ENCODE measurements around the gene TSPYL4.

The TSPYL4 gene

GRCh38 chr6:116268589-116269293 is 14.9 kb upstream of the TSPYL4 start:
- DNase-seq, result no peak

GRCh38 chr6:116267836-116268588 is 14.1 kb upstream of the TSPYL4 start:
- no peak for DNase-seq

GRCh38 chr6:116266803-116267202 is 12.9 kb upstream of the TSPYL4 start:
- no peak for DNase-seq

- no peak for DNase-seq
These were observed 11.4 kb upstream of the TSPYL4 start for GRCh38 chr6:116265041-116265829.

GRCh38 chr6:116263353-116263752 is 9.5 kb upstream of the TSPYL4 start:
- DNase-seq, result no peak

GRCh38 chr6:116258520-116258919 is 4.6 kb upstream of the TSPYL4 start:
- no peak for DNase-seq

- no peak for DNase-seq
These were observed 2.8 kb upstream of the TSPYL4 start for GRCh38 chr6:116256694-116257093.

GRCh38 chr6:116255246-116255800 is 1.4 kb upstream of the TSPYL4 start:
- no peak for DNase-seq

- no peak for DNase-seq
These were observed 602 bp upstream of the TSPYL4 start for GRCh38 chr6:116254297-116255056.

GRCh38 chr6:116253188-116253504 is 729 bp downstream of the TSPYL4 start:
- no peak for DNase-seq

- DNase-seq, result no peak
These were observed 2.1 kb downstream of the TSPYL4 start for GRCh38 chr6:116251568-116252384.

GRCh38 chr6:116248577-116248976 is 5.3 kb downstream of the TSPYL4 start:
- no peak for DNase-seq

- DNase-seq, result no peak
These were observed 6.6 kb downstream of the TSPYL4 start for GRCh38 chr6:116247285-116247684.

GRCh38 chr6:116246089-116246488 is 7.8 kb downstream of the TSPYL4 start:
- DNase-seq, result no peak

- no peak for DNase-seq
These were observed 9.6 kb downstream of the TSPYL4 start for GRCh38 chr6:116244284-116244683.

- no peak for DNase-seq
These were observed 14.0 kb downstream of the TSPYL4 start for GRCh38 chr6:116239856-116240255.

GRCh38 chr6:116239256-116239655 is 14.6 kb downstream of the TSPYL4 start:
- DNase-seq, result no peak

- DNase-seq, result no peak
These were observed 15.8 kb downstream of the TSPYL4 start for GRCh38 chr6:116238083-116238482.

GRCh38 chr6:116234689-116235088 is 19.2 kb downstream of the TSPYL4 start:
- no peak for DNase-seq

GRCh38 chr6:116229287-116229913 is 24.5 kb downstream of the TSPYL4 start:
- DNase-seq, result no peak

- DNase-seq, result no peak
These were observed 30.5 kb downstream of the TSPYL4 start for GRCh38 chr6:116223355-116223754.

Measured in activated CD8-positive, alpha-beta memory T cell treated with anti-CD3 and anti-CD28 coated beads, Interleukin-2, amount 50 U/mL, for 48 hours (primary cell).